Ammon's horn (tissue), 1 donor: ENCODE data around the gene SOAT2.

Source experiments
- DNase-seq: peaks from one replicate; pipeline ENCODE4 v3.0.0-alpha.2; 2016; ENCODE audit warnings: low spot score

SOAT2 gene

DNA sequence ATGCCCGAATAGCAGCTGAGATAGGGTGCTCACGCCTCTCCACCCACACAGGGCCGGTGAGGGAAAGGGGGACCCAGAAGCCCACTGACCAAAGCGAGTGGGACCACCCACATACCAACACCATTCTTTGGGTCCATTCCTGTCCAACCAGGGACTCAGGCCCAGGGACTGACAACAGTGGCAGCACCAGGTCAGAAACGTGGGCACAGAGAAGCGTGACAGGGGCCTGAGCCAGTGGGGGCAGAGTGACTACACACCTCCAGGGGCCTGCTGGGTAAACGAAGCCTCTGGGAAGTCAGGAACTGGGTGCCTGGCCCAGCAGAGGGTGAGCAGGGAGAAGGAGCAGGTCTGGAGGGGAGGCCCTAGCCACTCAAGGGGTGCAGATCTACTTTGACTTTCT lies 37.8 kb upstream of the SOAT2 start:
- no peak for DNase-seq

DNA sequence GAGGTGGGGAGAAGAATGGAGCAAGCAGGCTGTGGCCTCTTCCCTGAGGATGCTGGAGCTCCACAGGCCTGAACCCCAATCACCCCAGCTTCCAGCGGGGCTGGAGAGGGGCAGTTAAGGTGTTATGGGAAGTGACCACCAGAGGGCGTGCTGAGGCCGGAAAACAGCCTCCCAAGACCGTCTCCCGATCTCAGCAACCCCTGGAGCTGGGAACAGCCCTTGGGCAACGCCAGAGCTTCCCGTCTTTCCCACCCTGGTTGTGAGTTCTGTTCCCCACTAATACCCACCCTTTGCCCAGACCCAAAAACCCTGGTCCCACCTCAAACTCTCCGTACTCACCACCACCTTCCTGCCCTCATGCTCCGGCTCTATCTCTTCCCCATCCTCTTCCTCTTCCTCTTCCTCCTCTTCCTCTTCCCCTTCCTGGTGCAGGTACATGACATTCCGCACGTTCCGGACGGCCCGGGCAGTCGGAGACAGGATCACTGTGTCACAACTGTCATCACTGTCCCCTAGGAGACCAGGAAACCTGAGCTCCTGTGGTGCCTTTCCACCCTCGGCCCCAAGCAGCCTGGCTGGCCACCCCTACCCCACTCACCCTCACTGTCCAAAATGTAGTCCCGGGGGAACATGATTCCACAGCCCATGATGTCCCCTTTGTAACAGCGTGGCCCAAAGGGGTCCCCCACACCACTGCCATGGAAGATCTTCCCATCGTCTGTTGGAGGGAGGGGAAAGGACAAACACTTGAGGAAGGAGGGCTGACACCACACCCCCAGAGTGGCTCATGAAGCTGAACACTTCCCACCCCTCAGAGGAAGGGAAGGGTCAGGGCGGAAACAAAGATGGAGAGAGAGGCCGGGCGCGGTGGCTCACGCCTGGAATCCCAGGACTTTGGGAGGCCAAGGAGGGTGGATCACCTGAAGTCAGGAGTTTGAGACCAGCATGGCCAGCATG lies 37.0 kb upstream of the SOAT2 start:
- DNase-seq: peak; percentile 87

DNA sequence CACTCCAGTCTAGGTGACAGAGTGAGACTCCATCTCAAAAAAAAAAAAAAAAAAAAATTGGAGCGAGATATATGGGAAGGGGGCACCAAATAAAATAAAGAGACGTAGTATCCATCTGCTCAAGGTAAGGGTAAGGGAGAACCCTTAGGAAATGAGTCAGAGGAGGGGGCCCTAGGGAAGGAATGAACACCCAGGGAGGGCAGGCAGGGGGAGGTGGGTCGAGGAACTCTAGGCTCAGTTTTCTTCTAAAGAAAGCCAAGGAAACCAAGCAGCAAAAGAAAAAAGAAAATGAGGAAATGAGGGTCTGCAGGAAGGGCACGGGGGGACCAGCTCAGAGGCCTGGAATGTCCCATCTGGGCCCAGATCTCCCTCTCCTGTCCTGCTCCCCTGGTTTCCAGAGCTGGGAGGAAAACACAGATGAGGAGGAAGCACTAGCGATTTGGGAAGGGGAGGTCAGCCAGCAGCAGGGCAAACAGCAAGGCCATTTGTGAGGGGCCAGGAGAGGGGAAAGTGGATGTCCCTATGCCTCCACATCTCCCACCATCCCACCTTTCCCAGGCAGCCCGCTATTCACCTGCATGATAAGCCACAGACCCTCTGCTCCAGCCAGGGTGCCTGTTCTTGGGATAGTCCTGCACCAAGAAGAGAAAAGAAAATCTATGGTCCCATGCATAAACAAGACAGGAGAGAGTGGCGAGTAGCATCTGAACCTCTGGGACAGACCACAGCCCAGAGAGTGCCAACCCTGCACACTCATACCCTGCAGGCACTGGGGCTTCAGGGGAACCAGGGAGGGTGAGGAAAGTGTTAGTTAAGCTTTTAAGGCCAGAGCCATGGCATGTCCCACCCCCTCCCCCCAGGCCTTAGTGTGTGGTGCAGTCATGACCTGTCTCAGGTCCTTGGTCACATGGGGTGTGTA lies 36.0 kb upstream of the SOAT2 start:
- DNase-seq: no peak

DNA sequence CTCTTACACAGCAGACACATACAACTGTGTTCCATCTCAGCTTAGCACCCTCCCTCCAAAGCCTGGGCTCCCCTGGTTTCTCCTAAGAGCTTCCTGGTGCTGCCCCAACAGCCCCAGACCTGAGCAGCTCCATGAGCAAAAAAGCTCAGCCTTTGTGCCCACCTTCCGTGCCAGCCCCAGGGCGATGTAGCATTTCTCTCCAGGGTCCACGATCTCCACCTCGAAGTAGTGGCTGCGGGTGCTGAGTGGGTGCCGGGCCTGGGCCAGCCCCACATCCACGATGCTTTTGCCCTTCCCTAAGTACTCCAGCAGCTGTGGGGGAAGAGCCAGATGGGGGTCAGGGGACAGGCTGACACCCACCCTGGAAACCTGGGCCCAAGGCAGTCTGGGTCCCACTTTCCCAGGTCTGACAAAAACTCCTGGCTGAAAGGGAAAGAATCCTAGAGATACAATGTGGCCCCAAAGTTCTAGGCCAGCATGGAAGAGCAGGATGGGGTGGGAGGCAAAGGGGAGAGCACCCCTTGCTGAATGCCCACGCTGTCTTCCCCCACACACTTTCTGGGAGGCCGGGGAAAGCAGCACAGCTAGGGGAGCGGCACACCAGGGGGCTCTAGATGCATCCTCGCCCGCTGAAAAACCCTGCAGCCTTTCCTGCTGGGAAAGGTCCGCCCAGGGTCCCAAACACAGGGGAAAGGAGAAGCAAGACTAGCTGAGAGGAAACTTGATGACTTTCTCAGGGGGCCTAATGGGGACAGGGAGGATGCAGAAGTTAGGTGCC lies 35.1 kb upstream of the SOAT2 start:
- no peak for DNase-seq

DNA sequence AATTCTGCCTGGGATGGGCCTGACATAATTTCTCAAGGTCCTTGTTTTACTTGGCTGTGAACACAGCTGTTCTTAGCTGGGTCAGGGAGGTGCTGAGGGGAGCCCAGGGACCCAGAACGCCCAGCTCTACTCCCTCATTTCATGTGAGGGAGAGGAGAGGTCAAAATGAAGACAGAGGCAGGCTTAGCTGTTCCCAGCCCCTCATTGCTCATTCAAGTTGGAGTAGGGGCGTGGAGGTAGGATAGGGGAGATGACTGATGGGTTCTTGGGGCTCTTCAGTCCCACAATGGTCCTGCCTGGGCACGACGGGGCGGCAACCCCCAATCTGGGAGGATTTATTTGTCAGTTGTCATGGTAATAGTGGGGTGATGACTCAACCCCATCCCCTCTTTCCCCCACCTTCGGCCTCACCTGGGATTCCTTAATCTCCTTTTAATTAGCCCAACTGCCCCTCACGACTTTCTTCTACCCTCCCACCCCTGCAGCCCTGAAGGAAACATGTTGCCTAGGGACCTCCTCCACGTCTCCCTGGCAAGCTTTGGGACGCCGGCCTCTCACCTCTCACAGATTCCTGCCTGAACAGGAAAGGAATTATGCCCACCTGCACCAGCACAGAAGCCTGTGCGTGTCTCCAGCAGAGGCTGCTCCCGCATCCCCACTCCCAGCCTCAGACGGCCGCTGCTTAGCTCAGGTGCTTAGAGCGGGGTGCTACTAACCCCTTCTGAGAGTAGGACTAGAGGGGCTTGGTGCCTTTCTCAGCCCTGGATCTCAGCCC lies 34.3 kb upstream of the SOAT2 start:
- DNase-seq: no peak

DNA sequence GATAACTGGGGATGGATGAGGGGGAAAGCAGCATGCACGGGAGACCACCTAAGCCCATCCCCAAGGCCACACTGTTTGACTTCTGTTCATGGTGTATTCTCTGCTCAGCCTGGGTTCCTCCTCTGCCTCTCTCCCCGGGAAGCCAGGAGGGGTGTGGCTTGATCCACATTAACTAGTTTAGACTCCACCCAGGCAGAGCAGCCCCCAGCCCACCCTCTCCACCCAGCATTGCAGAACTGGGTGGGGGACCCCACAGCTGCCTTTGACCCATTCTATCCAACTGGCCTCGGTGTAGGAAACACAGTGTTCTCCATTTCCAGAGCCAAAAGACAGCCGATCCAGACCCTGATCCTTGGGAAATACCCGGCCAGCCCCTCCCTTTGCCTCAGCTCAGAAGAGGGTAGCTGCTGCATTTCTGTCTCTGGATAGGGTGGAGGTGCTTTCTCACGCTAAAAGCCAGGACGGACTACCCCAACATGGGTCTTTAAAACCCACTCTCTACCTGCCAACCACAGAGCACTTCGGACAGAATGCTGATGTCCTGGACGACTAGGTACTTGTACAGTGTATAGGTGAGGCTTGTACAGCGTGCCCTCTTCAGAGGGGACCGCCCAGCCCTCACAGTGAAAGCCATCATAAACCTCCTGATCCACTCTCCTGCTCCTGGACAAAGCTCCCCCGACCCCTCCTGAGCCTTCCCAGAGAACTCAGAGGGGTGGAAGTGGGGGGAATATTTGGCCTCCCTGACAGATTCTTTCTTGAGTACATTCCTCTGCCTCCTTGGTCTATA lies 33.5 kb upstream of the SOAT2 start:
- DNase-seq: no peak

DNA sequence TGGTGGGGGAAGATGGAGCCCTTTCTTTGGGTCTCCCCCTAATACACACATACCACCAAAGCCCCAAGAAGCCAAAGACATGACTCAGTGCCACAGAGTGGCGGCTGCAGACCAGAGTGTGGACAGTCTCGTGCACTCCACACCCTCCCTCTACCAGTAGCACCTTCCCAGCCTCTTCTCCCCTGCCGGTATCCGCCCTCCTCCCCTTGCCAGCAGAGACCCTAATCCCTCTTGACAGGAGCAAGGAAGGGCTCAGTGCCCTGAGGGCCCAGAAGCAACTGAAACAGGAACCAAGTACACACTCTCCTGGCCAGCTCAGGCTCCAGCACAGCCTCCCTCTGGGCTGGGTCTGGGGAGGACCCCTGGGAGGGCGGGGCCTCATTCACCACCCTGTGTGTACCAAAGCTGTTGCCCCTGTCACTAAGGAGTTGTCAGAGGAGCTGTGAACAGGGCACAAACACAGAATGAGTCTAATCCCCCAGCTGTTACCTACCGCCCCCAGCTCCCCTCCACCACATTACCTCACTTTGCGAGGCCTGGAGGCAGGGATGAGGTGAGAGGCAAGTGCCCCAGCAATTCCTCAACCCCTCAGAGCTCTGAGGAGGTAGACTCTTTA lies 32.3 kb upstream of the SOAT2 start:
- DNase-seq: no peak

DNA sequence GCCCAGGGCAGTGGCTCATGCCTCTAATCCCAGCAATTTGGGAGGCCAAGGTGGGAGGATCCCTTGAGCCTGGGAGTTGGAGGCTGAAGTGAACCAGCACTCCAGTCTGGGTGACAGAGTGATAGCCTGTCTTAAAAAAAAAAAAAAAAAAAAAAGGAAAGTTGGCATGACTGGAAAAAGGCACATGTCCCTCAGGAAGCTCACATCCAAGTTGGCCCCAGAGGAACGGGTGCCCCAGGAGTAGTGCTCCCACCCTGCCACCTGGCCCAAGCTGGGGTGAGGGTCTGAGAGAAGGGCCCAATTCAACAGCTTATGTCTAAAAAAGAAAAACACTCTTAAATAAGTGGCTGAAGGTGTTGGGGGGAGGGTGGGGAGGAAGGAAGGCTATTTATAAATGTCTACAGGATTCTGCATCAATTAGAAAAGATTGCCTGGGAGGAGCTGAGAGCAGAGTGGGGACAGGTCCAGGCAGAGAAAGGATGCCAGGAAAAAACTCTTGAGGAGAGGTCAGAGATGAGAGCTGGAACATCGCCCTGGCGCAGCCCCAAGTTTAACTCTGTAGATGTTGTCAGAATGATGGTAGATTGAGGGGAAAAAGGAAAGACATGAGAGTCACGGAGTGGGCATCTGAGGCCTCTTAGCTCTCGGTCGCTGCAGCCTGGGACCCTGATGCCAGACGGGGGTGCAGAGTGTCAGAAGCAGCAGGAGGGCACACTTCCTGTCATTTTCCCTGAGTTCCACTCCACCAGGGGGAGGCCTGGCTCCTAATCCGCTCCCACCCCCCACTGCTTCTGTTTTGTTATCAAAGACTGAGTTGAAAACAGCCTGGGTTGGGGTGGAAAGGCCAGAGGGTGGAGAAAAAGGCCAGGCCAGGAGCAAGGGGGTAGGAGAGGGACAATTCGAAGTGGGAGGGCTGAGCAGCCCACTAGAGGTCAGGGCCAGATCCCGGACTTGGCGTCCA lies 31.4 kb upstream of the SOAT2 start:
- no peak for DNase-seq

DNA sequence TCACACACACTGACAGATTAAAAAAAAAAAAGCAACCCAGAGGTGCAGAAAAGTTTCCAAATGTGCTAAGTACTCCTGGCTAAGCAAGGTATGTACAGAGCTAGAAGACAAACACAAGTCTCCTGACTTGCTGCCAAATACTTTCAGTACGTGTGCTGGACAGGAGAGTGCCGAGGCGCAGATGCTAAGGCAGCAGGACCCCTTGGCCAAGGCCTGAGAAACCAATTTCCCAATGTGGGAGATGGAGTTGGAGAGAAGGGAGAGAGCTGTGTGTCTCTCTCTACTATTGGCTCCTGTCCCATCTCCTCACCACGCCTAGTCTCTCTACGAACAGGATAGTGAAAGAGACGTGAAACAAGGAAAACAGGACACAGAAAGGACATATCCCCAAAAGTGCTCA lies 29.4 kb upstream of the SOAT2 start:
- no peak for DNase-seq

DNA sequence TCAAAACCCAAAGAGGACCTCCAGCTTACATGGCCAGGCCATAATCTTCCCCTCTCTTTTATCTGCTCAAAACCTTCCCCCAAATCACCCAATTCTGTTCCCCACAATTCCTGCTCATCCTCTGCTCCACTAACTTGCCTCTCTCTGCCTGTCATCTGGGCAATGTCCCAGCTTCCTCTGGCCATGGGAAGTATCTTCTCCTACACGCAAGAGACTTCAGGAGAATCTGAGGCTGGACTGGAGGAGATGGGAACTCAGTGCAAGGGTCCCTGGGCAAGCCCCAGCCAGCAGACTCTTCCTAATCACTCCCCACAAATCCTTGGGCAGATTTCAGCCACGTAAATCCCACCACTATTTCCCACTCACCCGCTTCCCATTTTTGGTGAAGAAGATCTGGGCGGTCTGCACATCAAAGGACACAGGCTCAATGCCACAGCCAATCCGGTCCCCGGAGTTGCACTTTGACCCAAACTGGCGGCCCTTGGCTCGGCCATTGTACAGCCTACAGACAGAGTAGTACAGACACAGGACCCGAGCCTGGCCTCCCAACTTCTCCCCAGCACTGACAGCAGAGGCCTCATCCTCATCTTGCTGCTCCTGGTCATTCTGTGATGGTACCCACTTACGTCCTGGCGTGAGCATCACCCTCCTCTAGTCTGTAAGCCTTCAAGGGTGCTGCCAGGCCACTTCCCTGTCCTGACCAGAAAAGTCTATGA lies 28.8 kb upstream of the SOAT2 start:
- no peak for DNase-seq

DNA sequence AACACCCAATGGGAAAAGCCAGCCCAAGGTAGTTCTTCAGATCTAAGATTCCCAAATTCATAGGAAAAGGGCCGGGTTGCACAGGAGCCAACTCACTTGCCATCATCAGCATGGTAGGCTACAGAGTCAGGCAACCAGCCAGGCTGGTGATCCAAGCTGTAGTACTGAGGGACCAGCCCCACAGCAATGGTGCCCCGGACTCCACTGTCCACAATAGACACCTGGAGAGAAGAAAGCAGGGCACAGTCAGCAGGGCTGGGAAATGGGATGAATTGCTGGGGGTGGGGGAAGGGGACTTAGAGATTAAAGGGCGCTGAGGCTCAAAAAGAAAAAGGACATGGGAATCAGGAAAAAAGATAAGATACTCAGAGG lies 28.3 kb upstream of the SOAT2 start:
- no peak for DNase-seq

DNA sequence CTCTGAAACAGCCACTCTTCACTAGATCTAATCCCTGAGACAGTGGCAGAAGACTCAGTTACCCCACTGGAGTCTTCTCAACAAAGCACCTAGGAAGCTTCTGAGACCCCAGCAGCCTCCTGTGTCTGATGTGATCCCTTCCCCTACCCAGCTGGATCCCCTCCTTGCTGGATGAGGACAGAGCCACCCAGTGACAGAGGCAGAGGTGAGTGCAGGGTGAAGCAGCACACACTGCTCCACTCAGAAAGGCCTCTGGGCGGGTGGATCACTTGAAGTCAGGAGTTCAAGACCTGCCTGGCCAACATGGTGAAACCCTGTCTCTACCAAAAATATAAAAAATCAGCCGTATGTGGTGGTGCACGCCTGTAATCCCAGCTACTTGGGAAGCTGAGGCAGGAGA lies 26.8 kb upstream of the SOAT2 start:
- no peak for DNase-seq

DNA sequence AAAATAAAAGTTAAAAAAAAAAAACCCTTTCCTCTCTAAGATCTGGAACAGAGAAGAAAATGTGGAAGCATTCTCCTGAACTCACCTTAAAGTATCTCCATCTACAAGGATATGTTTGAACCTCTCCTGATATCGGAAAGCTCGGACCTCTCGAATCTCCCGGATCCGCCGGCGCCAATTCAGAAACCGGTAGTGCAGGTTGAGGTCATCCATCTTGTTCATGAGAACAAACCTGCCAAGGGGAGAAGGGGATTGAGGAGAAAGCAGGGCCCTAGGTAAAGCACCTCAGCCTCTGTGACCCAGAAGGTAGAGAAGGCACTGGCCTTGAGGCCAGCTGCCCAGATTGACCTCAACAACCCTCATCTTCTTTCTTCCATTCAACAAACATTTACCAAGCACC lies 26.3 kb upstream of the SOAT2 start:
- no peak for DNase-seq

DNA sequence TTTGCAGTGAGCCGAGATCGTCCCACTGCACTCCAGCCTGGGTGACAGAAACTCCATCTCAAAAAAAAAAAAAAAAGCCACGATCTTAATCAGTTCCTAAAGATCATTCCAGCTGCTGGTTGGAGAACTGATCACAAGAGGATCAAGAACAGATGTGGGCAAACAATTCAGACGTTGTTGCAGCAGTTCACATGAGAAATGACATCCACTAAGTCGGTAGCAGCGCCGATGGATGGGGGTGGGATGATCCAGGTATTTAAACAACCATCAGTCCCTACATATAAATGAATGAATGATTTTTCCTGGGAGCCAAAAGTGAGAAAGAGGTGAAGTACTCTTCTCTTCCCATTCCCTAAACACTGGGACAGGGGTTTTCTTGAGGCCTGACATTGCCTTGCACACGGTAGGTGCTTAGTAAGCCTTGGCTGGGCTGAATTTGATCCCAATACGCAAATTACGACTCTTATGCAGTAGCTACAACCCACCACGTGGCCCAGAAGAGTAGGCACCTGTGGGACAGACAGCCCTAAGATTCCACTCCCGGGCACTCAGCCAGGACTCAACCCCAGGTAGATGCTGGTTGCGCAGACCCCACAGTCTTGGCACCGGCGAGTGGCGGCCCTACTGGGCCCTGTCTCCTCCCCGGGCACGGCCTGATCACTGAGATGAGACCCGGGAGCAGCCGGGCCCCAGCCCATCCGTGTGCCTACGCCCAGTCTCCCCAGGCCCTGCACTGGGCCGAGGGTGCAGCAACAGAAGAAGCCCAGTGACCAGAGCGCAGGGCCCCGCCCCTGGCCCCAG lies 24.7 kb upstream of the SOAT2 start:
- no peak for DNase-seq

DNA sequence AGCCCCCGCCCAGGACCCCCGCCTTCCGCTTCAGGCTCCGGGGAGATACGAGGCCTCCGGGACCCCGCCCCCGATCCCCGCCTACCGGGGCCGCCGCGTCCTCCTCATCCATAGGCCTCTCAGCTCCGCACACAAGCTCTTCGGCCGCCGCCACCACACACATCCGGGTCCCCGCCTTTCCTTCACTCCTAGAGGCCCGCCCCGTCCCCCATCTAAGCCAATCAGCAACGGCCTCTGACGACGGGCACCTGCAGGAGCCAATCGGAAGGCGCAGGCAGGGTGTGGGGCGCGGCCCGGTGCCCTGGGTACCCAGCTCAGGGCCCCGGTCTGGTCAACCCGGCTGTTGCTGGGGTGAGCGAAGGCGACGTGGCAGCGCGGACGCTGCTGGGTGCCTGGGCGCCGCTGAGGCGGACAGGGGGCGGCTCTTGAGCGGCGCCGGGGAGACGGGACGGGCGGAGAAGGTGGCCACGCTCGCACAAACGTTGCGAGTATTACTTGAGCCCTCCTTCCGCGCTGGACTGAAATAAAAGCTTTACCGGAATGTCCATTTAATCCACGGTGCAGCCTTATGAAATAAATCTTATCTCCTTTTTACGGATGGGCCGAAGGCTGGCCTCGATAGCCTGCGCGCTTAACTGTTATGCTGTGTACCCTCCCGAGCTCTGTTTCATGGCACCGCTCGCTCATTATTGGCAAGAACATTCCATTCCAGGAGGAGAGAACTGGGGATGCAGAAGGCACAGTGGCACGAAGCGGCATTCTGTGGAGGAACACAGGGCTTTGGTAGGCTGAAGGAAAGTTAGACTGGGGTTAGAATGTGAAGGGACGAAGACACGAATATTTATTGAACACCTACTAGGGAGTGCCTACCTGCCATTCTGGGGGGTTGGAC lies 23.8 kb upstream of the SOAT2 start, which contains the start of gene SPRYD3:
Gene SPRYD3, minus strand, starts transcription at position 165 of the 892 bp plus-strand sequence. Its CDS starts 57 bp downstream, at position 108.
- DNase-seq: peak; percentile 97

DNA sequence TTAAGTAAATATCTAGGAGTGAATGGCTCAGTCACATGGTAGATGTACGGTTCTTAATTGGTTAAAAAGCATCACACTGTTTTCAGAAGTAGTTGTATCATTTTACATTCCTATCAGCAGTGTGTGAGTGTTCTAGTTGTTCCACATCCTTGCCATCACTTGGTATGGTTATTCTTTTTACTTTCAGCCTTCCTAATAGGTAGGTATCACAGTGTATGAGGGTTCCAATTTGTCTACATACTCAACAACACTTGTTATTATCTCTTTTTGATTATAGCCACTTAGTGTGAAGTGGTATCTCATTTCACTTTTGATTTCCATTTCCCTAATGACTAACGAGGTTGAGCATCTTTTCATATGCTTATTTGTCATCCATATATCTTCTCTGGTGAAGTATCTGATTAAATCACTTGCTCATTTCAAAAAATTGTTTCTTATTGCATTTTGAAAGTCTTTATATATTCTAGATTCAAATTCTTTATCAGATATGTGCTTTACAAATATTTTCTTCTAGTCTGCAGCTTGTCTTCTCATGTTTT lies 20.6 kb upstream of the SOAT2 start:
- no peak for DNase-seq
